Neural progenitor cell (in vitro differentiated cells): Measurements from ENCODE around the gene NRSN2. TPM values are rescaled to one million over a fixed set of nuclear protein-coding genes. Genes with fewer than 3 reads are reported as not detected.

Source experiments
- DNase-seq: peaks from one replicate; pipeline ENCODE4 v3.0.0-alpha.2; 2016; ENCODE audit warnings: low spot score
- H2AFZ ChIP-seq: fragments of 200-600 bp; sonication (generic); replicated peaks from 2 replicates; pipeline ENCODE4 v1.6.1; 2016; ENCODE audit warnings: antibody characterized with exemption
- H3F3A ChIP-seq: fragments of 200-600 bp; sonication (generic); 2 replicates; pipeline ENCODE4 v1.6.1; 2016; ENCODE audit warnings: antibody characterized with exemption, low read depth
- H3K27ac ChIP-seq: fragments of 200-600 bp; sonication (generic); 2 replicates; pipeline ENCODE4 v1.5.1; 2016; ENCODE audit warnings: mild to moderate bottlenecking
- H3K27me3 ChIP-seq: fragments of 200-600 bp; sonication (generic); 2 replicates; pipeline ENCODE4 v1.6.1; 2016; ENCODE audit warnings: mild to moderate bottlenecking, moderate library complexity
- H3K36me3 ChIP-seq: fragments of 200-600 bp; sonication (generic); 2 replicates; pipeline ENCODE4 v1.5.1; 2016
- H3K4me1 ChIP-seq: fragments of 200-600 bp; sonication (generic); 2 replicates; pipeline ENCODE4 v1.6.1; 2016; ENCODE audit warnings: mixed run types
- H3K4me2 ChIP-seq: fragments of 200-600 bp; sonication (generic); 2 replicates; pipeline ENCODE4 v1.6.1; 2016
- H3K4me3 ChIP-seq: fragments of 200-600 bp; sonication (generic); 2 replicates; pipeline ENCODE4 v1.5.1; 2016
- H3K79me2 ChIP-seq: fragments of 200-600 bp; sonication (generic); 2 replicates; pipeline ENCODE4 v1.6.1; 2016; ENCODE audit warnings: low read depth
- H3K9ac ChIP-seq: fragments of 200-600 bp; sonication (generic); 2 replicates; pipeline ENCODE4 v1.6.1; 2016
- H3K9me3 ChIP-seq: fragments of 200-600 bp; sonication (generic); 2 replicates; pipeline ENCODE4 v1.5.1; 2016; ENCODE audit warnings: low read depth
- H4K20me1 ChIP-seq: fragments of 200-600 bp; sonication (generic); 2 replicates; pipeline ENCODE4 v1.6.1; 2016; ENCODE audit warnings: low read depth
- H3K27ac Mint-ChIP-seq: 3 replicates; pipeline ENCODE4 v1.8.0; 2021; ENCODE audit warnings: mixed read lengths
- H3K27me3 Mint-ChIP-seq: 2 replicates; pipeline ENCODE4 v1.8.0; 2022; ENCODE audit warnings: low read depth, mild to moderate bottlenecking, inconsistent platforms, moderate library complexity, mixed read lengths; ENCODE audit not compliant: insufficient read depth
- H3K36me3 Mint-ChIP-seq: 3 replicates; pipeline ENCODE4 v1.8.0; 2021; ENCODE audit warnings: mixed read lengths
- H3K4me1 Mint-ChIP-seq: 3 replicates; pipeline ENCODE4 v1.8.0; 2021; ENCODE audit warnings: mixed read lengths
- H3K4me3 Mint-ChIP-seq: 3 replicates; pipeline ENCODE4 v1.8.0; 2021; ENCODE audit warnings: mild to moderate bottlenecking, moderate library complexity, mixed read lengths
- H3K9me3 Mint-ChIP-seq: 3 replicates; pipeline ENCODE4 v1.8.0; 2020; ENCODE audit warnings: mixed read lengths
- EZH2 ChIP-seq: fragments of 200-600 bp; sonication (generic); IDR thresholded peaks from 2 replicates; pipeline ENCODE4 v1.6.1; 2017; ENCODE audit warnings: antibody characterized with exemption, mild to moderate bottlenecking, moderate library complexity
- EZH2phosphoT487 ChIP-seq: fragments of 200-600 bp; sonication (generic); IDR thresholded peaks from 2 replicates; pipeline ENCODE4 v1.6.1; 2017; ENCODE audit warnings: antibody characterized with exemption
- total RNA-seq: library from RNA; depleted of rRNA; stranded (reverse); fragments of >200 nt; gene quantifications from 2 replicates; pipeline ENCODE4 v1.2.3, GENCODE V29; 2015; ENCODE audit warnings: low replicate concordance
- TF ChIP-seq, protein P1 (sequence below): fragments of 200-600 bp; sonication (generic); IDR thresholded peaks from 2 replicates; pipeline ENCODE4 v1.5.1; 2017; ENCODE audit warnings: antibody characterized with exemption, mild to moderate bottlenecking

NRSN2 gene
- total RNA-seq, 1 donor from 2014 or later, result 8.8 TPM

DNA sequence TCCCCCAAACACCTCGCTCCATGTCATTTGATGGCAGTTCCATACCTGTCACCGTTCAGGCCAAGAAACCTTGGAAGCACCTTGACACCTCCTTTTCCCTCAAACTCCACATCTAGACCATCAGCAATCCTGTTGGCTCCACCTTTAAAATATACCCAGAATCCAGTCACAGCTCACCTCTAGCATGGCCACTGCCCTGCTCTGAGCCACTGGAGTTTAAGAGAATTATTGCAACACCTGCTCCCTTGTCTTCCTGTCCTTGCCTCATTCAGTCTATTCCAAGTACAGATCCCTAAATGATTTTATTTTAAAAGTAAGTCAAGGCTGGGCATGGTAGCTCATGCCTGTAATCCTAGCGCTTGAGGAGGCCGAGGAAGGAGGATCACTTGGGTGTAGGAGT, 22.0 kb downstream of the NRSN2 start:
- no peak overlapping the region for H3K27ac ChIP-seq
- Mint-ChIP-seq H3K9me3 (peaks cover 3% of the 10 kb centered on the region), H3K36me3 (no peaks in the 10 kb centered on the region), H3K27ac (no peak overlapping the region), H3K4me3 (no peak overlapping the region), H3K4me1 (peaks cover 11% of the 10 kb centered on the region), H3K27me3 (peaks cover 7% of the 10 kb centered on the region)
- DNase-seq, result no peak
- H3K9ac ChIP-seq, result no peak overlapping the region
- H3K27me3 ChIP-seq, result no peaks in the 10 kb centered on the region
- no peaks in the 10 kb centered on the region for H3K79me2 ChIP-seq
- no peaks in the 10 kb centered on the region for H3F3A ChIP-seq
- TF ChIP-seq EZH2phosphoT487 (no peak), EZH2 (no peak)
- TF ChIP-seq, protein P1, sequence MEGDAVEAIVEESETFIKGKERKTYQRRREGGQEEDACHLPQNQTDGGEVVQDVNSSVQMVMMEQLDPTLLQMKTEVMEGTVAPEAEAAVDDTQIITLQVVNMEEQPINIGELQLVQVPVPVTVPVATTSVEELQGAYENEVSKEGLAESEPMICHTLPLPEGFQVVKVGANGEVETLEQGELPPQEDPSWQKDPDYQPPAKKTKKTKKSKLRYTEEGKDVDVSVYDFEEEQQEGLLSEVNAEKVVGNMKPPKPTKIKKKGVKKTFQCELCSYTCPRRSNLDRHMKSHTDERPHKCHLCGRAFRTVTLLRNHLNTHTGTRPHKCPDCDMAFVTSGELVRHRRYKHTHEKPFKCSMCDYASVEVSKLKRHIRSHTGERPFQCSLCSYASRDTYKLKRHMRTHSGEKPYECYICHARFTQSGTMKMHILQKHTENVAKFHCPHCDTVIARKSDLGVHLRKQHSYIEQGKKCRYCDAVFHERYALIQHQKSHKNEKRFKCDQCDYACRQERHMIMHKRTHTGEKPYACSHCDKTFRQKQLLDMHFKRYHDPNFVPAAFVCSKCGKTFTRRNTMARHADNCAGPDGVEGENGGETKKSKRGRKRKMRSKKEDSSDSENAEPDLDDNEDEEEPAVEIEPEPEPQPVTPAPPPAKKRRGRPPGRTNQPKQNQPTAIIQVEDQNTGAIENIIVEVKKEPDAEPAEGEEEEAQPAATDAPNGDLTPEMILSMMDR, result no peak
- no peaks in the 10 kb centered on the region for H4K20me1 ChIP-seq
- no peak overlapping the region for H3K4me3 ChIP-seq
- H3K9me3 ChIP-seq, result no peaks in the 10 kb centered on the region
- H3K4me1 ChIP-seq, result no peaks in the 10 kb centered on the region
- no peak overlapping the region for H2AFZ ChIP-seq
- no peak overlapping the region for H3K4me2 ChIP-seq
- no peaks in the 10 kb centered on the region for H3K36me3 ChIP-seq

DNA sequence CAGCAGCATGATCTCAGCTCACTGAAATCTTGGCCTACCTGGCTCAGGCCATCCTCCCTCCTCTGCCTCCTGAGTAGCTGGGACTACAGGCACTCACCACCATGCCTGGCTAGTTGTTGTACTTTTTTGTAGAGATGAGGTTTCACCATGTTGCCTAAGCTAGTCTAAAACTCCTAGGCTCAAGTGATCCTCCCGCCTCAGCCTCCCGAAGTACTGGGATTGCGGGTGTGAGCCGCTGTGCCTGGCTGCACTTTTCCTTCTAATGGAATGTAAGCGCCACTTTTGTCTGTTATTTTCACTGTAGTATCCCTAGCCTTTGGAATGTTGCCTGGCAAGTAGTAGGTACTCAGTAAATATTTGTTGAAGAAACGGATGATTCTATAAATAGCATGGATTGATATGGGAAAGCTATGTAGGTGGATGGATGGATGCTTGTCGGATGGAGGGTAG, 23.3 kb downstream of the NRSN2 start:
- Histone ChIP-seq H4K20me1 (no peaks in the 10 kb centered on the region), H3K9me3 (no peaks in the 10 kb centered on the region)
- no peak overlapping the region for H3K4me3 Mint-ChIP-seq

GRCh38 chr20:370977-371754, 24.3 kb downstream of the NRSN2 start:
- Mint-ChIP-seq H3K27ac (no peak overlapping the region), H3K27me3 (peaks cover 7% of the 10 kb centered on the region), H3K9me3 (peaks cover 3% of the 10 kb centered on the region), H3K36me3 (no peaks in the 10 kb centered on the region), H3K4me1 (peaks cover 11% of the 10 kb centered on the region), H3K4me3 (no peak overlapping the region)
- Histone ChIP-seq H3K4me3 (no peak overlapping the region), H3K27ac (no peak overlapping the region), H3K27me3 (no peaks in the 10 kb centered on the region), H3K9me3 (no peaks in the 10 kb centered on the region), H3K4me2 (no peak overlapping the region), H3K79me2 (no peaks in the 10 kb centered on the region), H2AFZ (no peak overlapping the region), H3K4me1 (no peaks in the 10 kb centered on the region), H3K36me3 (no peaks in the 10 kb centered on the region), H3F3A (no peaks in the 10 kb centered on the region), H3K9ac (no peak overlapping the region), H4K20me1 (no peaks in the 10 kb centered on the region)
- TF ChIP-seq, protein P1, result no peak
- TF ChIP-seq EZH2 (no peak), EZH2phosphoT487 (no peak)
- DNase-seq, result no peak

More for the DNA sequence above, 23.3 kb downstream of the NRSN2 start:
- Mint-ChIP-seq H3K4me1 (peaks cover 11% of the 10 kb centered on the region), H3K9me3 (peaks cover 3% of the 10 kb centered on the region), H3K27ac (no peak overlapping the region), H3K36me3 (no peaks in the 10 kb centered on the region), H3K27me3 (peaks cover 7% of the 10 kb centered on the region)
- no peak overlapping the region for H3K27ac ChIP-seq
- no peak for DNase-seq
- no peak overlapping the region for H2AFZ ChIP-seq
- H3K79me2 ChIP-seq, result no peaks in the 10 kb centered on the region
- no peaks in the 10 kb centered on the region for H3K4me1 ChIP-seq
- TF ChIP-seq EZH2, result no peak
- TF ChIP-seq, protein P1, result no peak
- no peak for TF ChIP-seq EZH2phosphoT487
- H3K4me2 ChIP-seq, result no peak overlapping the region
- no peak overlapping the region for H3K9ac ChIP-seq
- no peak overlapping the region for H3K4me3 ChIP-seq
- no peaks in the 10 kb centered on the region for H3K27me3 ChIP-seq
- H3K36me3 ChIP-seq, result no peaks in the 10 kb centered on the region
- no peaks in the 10 kb centered on the region for H3F3A ChIP-seq
